Measurements from ENCODE around the gene PROB1. TPM values are rescaled to one million over a fixed set of nuclear protein-coding genes. Genes with fewer than 3 reads are reported as not detected.
"Not testable (repeated sequence)": the region's sequence is repeated elsewhere in the genome, so short reads cannot be mapped to it uniquely, and the experiment has no call there.

PROB1 gene
- total RNA-seq, 2 donors from 2014 or later, result 4.4 to 8.9 TPM

DNA sequence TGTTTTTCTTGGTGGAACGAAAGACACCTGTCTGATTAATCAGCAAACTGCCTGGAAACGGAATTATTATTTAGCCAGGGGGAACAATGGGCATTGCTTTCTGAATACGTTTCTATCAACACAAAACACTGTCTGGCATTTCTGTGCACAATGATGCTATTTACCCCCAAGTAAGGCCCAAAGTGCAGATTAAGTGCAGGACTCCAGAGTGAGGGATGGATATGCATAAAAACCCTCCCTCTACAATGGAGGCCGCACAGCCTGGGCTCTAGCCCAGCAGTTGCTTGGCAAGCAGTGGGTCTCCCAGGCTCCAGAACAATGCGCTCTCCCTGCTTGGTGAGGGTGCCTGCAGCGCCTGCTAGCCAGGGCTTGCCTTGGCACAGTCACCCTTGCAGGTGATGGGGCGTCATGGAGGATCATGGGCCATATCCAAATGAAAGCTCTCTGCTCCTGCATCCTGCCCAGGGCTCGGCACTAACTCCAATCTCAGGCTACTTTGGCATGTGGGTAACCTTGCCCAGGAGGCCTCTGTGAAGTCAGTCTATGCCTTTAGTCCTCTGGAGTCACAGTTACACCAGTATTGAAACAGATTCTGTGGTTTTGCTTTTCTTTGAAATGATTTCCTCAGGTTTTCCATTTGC, 20.4 kb upstream of the PROB1 start:
- intact Hi-C loops (cut with DNase I), result no loop called here
- DNase-seq (ENCODE audit: low spot score), result no peak

DNA sequence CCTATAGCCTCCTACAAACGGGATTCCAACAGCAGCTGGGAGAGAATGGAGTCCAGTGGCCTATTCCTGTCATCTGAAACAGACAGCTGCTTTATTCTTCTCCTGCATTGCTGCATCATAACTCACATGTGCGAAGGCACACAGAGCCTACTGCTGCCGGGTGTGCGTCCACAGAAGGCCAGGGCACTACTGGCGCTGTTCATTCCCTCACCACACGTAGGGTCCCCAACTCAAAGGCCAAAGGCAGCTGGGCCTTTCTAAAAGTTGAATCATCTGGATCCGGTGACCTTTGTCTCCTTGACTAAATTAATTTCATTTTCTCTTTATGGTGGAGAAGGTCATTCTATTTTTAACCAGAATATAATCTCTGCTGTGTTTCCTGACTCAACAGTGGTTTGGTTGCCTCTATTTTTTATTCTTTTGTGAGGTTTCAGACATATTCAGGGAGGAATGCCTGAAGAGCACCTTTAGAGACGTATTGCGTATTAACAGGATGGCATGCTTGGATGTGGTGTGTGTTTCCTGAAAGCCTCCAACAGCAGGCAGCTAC, 19.8 kb upstream of the PROB1 start:
- DNase-seq (ENCODE audit: low spot score), result no peak
- intact Hi-C loops (cut with DNase I), result no loop called here

DNA sequence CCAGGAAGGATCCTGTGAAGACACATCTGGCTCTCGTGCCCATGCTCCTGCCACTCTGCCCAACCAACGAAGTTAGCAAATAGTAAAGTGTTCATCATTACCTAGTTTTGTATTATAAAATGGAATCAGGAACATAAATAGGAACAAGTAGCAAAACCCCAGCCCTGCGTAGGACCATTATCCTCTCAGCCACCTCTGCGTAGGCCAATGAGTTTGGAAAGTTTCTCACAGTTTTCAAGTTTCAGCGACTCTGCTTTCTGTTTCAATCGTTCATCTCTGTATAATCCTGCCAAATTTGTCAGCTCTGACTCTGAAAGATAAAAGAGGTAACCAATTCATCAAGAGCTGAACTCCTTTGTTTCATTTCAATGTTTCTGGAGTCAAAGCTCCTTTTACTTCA, 19.1 kb upstream of the PROB1 start:
- intact Hi-C loops (cut with DNase I), result no loop called here
- DNase-seq (ENCODE audit: low spot score), result no peak

DNA sequence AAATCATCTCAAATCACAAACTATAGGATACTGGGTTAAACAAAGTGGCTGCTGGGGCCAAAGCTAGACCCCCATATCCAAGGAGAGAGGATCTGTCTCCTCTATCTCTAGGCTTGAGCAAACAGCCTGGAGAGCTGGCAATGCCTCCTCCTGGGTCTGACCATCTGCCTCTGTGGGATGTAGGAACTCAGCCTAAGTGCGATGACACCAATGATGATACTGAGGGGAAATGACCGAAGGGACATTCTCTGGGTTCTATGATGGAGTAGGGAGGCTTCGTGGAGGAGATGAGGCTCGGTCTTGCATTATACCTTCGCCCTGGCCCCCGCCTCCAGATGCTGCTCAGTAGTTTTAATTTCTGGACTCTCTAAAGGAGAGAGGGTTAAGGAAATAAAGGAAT, 18.2 kb upstream of the PROB1 start:
- DNase-seq (ENCODE audit: low spot score), result no peak
- intact Hi-C loops (cut with DNase I), result no loop called here

DNA sequence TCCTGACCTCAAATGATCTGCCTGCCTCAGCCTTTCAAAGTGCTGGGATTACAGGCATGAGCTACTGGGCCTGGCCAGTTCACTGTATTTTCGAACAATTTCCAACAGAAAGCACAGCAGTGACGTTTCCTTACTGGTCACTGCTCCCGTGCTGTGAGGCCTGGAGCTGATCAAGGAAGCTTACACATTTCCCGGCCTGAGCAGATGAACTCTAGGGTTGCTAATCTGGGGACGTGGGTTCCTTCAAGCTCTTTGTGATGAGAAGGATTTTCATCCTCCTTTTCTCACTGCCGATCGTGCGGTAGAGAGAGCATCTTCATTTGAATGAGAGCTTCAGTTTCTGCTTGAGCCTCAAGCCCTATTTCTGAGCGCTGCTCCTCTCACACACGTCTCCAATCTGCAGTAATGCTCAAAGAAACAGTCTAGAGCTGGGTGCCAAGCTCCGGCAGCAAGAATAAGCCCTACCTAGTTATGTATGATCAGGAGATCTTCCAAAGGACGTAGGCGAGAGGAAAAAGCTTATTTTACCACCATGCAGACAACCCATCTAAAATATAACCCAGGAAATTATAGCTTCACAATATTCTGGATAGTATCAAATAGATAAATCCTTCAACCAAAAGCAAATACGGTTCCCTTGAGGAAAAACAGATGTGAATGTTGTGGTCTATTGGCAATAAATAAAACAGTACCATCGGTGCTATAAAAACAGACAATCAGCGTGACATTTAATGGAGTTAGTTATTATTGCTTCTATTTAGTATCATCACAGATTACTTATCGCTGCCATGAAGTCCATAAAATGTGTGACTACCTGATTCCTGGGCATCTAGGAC, 16.3 kb upstream of the PROB1 start:
- intact Hi-C loops (cut with DNase I), result no loop called here
- DNase-seq (ENCODE audit: low spot score), result no peak

DNA sequence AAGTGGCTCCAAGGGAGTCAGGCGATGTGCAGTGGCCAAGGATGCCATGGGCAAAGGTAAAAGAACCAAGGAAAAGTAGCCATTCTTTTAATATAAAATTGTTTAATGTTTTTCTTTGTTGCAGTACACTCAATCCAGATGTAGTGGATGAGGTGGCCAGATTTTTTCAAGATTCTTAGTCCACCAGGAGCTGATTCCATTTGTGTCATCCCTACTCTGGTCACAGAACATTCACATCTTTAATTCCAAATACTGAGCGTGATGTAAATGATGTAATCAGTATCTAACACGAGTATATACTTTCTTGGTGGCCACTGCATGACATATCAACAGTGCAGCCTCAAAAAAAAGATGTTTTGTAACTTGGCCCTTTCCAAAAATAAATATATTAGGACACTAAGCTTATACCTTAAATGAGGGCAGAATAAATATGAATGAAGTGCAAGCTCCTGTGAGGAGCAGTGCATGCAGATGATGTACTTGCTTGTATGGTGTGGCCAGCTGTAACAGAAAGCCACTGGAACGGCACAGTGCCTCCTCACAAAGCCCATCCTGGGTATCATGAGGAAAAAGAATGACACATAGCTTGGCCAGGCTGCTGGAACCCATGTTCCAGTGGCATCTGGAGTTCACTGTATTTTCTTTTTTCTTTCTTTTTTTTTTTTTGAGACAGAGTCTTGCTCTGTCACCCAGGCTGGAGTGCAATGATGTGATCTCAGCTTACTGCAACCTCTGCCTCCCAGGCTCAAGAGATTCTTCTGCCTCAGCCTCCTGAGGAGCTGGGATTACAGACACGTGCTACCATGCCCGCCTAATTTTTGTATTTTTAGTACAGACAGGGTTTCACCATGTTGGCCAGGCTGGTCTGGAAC, 15.5 kb upstream of the PROB1 start:
- intact Hi-C loops (cut with DNase I), result no loop called here
- DNase-seq (ENCODE audit: low spot score), result no peak

DNA sequence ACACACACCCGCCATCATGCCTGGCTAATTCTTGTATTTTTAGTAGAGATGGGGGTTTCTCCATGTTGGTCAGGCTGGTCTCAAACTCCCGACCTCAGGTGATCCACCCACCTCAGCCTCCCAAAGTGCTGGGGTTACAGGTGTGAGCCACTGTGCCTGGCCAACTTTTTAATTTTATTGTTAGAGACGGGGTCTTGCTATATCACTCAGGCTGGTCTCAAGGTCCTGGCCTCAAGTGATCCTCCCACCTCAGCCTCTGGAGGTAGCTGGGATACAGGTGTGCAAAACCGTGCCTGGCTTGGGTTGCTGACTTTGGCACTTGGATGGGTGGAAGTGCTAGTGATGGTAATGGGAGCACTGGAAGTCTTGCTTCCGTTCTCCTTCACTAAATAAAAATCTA, 14.2 kb upstream of the PROB1 start:
- not testable (repeated sequence) for DNase-seq (ENCODE audit: low spot score)
- intact Hi-C loops (cut with DNase I), result loop anchor here in 1 of 2 donors (10.0 kb wide), 1 partner anchor 1164 kb away; no protein-coding TSS in a partner anchor

DNA sequence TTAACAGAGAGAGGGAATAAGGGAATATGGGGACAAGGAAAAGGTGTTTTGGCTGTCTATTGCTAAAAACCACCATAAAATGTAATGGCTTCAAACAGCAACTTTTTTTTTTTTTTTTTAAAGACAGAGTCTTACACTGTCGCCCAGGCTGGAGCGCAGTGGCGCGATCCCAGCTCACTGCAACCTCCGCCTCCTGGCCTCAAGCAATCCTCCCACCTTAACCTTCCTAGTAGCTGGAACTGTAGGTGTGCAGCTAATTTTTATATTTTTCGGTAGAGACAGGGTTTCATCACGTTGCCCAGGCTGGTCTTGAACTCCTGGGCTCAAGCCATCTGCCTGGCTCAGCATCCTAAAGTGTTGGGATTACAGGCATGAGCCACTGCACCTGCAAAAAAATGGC, 13.3 kb upstream of the PROB1 start:
- intact Hi-C loops (cut with DNase I), result loop anchor here in 1 of 2 donors (10.0 kb wide), 1 partner anchor 1163 kb away; no protein-coding TSS in a partner anchor
- no peak for DNase-seq (ENCODE audit: low spot score)

DNA sequence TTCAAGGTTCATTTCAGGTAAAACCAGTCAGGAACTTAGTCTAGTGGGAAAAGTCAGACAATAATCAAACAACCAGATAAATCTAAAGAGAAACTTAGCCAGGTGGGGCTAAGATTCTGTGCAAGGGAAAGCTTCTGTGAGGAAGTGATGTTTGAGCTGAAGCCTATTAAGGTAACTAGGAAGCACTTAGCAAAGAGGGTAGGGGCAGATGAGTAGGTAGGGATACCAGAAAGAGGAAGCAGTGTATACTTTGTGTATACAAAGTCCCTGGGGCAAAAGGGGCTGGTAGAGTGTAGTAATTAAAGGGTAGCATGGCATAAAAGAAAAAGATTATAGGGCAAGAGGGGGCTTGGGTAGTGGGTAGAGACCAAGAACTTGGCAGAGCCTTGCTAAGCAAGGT, 12.6 kb upstream of the PROB1 start:
- no peak for DNase-seq (ENCODE audit: low spot score)
- intact Hi-C loops (cut with DNase I), result loop anchor here in 1 of 2 donors (10.0 kb wide), 1 partner anchor 1163 kb away; no protein-coding TSS in a partner anchor

DNA sequence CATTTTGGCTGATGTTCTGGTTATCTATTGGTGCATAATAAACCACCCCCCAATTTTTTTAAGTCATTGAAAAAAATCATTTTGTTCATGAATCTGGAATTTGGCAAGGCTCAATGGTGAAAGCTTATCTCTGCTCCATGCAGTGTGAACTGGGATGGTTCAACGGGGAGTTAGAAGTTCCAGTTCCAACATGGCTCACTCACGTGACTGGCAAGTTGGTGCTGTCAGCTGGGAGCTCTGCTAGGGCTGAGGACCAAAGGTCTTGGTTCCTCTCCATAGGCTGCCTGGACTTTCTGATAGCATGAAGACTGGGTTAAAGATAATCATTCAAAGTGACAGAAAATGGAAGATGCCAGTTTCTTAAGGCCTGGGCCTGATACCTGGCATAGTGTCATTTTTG, 12.1 kb upstream of the PROB1 start:
- intact Hi-C loops (cut with DNase I), result loop anchor here in 1 of 2 donors (10.0 kb wide), 1 partner anchor 1162 kb away; no protein-coding TSS in a partner anchor
- DNase-seq (ENCODE audit: low spot score), result no peak

DNA sequence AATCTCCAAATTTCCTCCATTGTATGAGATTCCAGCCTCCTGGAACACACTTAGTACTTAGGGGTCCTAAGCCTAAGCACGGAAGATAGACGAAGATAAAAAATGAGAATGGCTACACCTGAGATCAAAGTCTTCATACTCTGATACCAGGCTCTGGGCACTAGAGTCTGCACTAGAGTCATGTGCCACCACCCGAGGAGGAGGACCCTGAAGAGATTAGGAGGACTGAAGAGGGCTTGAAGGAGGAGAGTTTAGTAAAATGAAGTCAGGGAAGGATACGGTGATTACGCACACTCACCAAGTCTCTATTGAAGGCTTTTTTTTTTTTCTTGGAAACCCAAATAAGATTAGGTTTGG, 9.6 kb upstream of the PROB1 start:
- intact Hi-C loops (cut with DNase I), result loop anchor here in 1 of 2 donors (10.0 kb wide), 1 partner anchor 1160 kb away; no protein-coding TSS in a partner anchor

DNA sequence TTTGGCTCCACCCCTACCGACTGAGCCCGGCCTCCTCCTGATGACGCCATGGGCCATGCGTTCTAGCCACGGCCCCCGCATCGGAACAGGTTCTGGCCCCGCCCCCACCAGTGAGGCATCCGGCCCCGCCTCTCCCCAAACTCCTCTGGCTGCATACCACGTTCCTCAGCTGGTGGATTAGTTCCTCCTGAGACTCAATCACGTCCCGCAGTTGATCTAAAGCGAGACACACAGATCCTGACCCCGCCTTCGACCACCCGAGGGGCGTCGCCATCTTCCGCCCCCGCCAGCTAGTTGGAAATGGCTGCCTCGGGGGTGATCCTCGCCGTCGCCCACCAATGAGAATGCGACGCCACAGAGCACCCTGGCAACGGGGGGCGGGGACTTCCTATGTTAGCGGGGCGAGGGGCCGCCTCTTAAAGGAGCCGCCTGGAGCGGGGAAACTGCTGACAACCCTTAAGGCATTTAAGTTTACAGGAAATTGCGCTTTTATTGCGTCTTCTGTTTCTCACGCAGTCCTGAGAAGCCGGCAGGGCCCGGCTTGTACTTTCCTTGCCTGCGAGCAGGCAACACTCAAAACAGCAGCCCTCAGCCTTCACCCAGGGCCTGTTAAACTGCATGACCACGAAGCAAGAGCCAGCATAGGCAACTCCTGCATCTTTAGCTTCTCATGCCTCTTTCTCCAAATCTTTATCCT, 9.0 kb upstream of the PROB1 start, which contains the start of gene SPATA24:
Gene SPATA24 (minus strand): TSS at position 303 of the 697 bp plus-strand sequence. CDS start 29 bp downstream, at position 274.
- peak; percentile 99 for DNase-seq (ENCODE audit: low spot score)
- intact Hi-C loops (cut with DNase I), result loop anchor here in 1 of 2 donors (10.0 kb wide), 1 partner anchor 1159 kb away; no protein-coding TSS in a partner anchor

More for the DNA sequence above, 9.6 kb upstream of the PROB1 start:
- peak; percentile 2 for DNase-seq (ENCODE audit: low spot score)

DNA sequence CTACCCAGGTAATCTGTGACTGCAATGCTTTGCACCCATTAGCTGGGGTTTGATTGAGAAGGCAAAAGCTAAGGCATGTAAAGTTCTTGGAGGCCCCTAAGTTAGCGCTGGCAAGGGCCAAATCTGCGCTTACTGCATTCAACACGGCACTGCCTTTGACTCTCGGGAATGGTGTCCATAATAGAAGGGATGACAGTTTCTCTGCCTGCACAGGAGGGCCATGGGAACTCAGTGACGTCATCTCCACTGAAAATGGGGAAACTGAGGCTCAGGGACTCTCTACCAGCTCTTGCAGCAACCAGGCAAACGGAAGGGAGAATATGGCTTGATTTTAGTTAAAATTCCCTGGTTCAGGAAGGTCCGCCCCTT, 8.5 kb upstream of the PROB1 start:
- DNase-seq (ENCODE audit: low spot score), result no peak
- intact Hi-C loops (cut with DNase I), result loop anchor here in 1 of 2 donors (10.0 kb wide), 1 partner anchor 1159 kb away; no protein-coding TSS in a partner anchor

DNA sequence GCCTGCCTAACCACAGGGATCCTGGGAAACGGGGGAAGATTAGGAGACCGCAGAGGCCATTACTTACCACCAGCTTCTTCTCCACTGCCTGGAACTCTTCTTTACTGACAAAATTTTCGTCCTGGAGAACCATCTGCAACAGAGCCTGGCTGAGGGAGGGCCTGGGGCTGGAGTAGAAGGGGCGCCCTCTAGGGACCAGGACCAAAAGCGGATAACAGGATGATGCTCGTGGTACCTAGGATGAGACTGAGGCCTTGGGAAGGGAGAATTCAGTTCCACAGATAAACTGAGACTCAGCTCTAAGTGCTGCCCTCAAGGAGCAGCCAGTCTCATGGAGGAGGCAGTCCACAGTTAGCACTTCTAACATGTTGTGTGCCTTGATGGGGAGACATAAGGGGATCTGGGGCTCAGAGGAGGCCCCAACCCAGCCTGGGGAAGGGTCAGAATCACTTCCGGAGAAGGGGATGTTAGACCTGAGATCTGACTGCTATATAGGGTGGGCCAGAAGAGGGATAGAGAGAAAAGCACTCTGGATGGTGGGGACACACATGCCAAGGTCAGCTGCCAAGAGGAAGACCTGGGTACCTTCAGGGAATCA, 7.8 kb upstream of the PROB1 start:
- DNase-seq (ENCODE audit: low spot score), result peak; percentile 69
- intact Hi-C loops (cut with DNase I), result loop anchor here in 1 of 2 donors (10.0 kb wide), 1 partner anchor 1158 kb away; no protein-coding TSS in a partner anchor

DNA sequence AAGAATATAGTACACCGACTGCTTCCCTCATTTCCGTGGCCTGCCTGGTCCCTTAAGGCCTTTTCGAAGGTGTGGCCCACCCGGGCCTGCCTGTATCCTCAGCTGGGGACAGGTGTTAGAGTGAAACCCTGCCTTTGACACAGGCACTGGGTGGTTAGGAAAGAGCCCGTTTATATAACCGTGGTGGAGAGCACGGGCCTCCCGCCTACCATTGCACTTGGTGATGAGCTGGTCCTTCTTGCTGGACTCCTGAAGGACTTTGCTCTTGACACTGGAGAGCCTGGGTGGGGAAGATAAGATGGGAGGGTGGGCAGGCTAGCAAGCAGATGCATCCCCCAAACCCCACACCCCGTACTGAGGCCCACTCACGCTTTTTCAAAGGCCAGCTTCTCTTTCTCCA, 6.6 kb upstream of the PROB1 start:
- intact Hi-C loops (cut with DNase I), result loop anchor here in 1 of 2 donors (10.0 kb wide), 1 partner anchor 1157 kb away; no protein-coding TSS in a partner anchor
- DNase-seq (ENCODE audit: low spot score), result peak; percentile 32

DNA sequence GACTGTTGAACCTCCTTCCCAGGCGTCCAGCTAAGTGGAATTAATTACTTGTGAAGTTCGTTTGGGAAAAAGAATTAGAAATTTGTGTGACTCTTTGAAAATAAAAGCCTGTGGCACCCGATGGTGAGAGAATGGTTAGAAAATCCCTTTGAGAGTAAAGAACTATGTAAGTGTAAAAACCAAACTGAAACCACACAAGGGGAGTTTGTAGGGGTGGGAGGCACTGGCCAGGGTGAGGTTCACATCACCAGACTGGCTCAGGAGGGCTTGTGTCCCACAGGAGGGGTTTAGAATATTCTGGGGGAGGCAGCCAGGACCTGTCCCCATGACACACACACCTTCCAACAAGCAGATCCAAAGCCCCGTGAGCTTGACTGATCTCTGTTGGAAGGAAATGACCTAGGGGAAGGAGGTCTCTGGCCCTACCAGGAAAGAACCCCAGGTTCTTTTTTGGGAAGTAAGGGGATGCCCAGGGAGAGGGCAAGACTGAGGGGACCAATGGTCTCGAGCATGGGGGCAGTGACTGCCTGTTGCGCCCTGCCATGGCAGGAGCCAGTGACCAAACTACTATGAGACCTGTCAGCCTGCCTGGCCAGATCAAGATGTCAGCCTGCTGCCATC, 4.7 kb upstream of the PROB1 start:
- no peak for DNase-seq (ENCODE audit: low spot score)
- intact Hi-C loops (cut with DNase I), result loop anchor here in 1 of 2 donors (10.0 kb wide), 1 partner anchor 1155 kb away; no protein-coding TSS in a partner anchor

DNA sequence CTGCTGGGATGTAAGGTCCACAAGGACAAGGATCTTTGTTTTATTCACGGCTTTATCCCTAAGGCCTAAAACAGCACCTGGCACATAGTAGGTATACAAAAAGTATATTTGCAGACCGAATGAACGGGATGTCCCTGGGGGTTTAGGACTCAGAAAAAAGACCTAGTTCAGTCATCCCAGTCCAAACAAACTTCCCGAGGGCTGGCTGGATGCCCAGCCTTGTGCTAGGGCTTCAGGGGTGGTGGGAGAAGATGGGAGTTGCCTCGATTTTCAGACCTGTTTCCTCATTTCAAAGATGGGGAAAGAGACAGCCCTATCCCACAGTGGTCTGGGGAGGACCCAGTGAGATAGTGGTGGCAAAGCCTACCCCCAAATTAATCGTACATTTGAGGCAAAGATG, 3.0 kb upstream of the PROB1 start:
- intact Hi-C loops (cut with DNase I), result no loop called here
- no peak for DNase-seq (ENCODE audit: low spot score)
